Vagina (tissue), 2 donors: ENCODE data around the gene CFI. TPM values are rescaled to one million over a fixed set of nuclear protein-coding genes. Genes with fewer than 3 reads are reported as not detected.
"Not testable (repeated sequence)": the region's sequence is repeated elsewhere in the genome, so short reads cannot be mapped to it uniquely, and the experiment has no call there.

Experiments
- DNase-seq, 2 donors: peaks; one replicate each; pipeline ENCODE4 v3.0.0-alpha.2; 2017; ENCODE audit errors: extremely low spot score in 2 of 2
- H3K27ac ChIP-seq: fragments of 200-600 bp; sonication (generic); one replicate; pipeline ENCODE4 v1.5.1; 2019
- H3K27me3 ChIP-seq: fragments of 200-600 bp; sonication (generic); one replicate; pipeline ENCODE4 v1.5.1; 2019
- H3K36me3 ChIP-seq, 2 donors: fragments of 200-600 bp; sonication (generic); one replicate each; pipeline ENCODE4 v1.5.1; 2017 to 2019
- H3K4me1 ChIP-seq: fragments of 200-600 bp; sonication (generic); one replicate; pipeline ENCODE4 v1.5.1; 2019
- H3K4me3 ChIP-seq, 2 donors: fragments of 200-600 bp; sonication (generic); 1 replicate in 1 of 2; 2 replicates in 1 of 2; pipeline ENCODE4 v1.5.1; 2016 to 2019
- H3K9me3 ChIP-seq: fragments of 200-600 bp; sonication (generic); one replicate; pipeline ENCODE4 v1.5.1; 2019
- CTCF ChIP-seq, 3 experiments: fragments of 450-650 bp in 2 of 3; fragments of 200-600 bp in 1 of 3; sonication (generic) in 1 of 3; IDR thresholded peaks; one replicate each; pipeline ENCODE4 v1.5.1; 2017 to 2019; ENCODE audit warnings: antibody characterized with exemption in 3 of 3, mild to moderate bottlenecking in 2 of 3, moderate library complexity in 2 of 3
- POLR2A ChIP-seq, 2 donors: fragments of 450-650 bp; IDR thresholded peaks; one replicate each; pipeline ENCODE4 v1.6.1; 2017; ENCODE audit warnings: antibody characterized with exemption in 2 of 2, mild to moderate bottlenecking in 2 of 2, moderate library complexity in 2 of 2
- POLR2AphosphoS5 ChIP-seq, 2 donors: sonication (generic); formaldehyde crosslinking; IDR thresholded peaks; one replicate each; pipeline ENCODE4 v1.9.0; 2017; ENCODE audit warnings: antibody characterized with exemption in 2 of 2, mild to moderate bottlenecking in 2 of 2, low read depth in 1 of 2; ENCODE audit not compliant: insufficient read depth in 1 of 2
- intact Hi-C: fragments of 100-400 bp; cut with DNase I; formaldehyde crosslinking; loops from one replicate; pipeline ENCODE4 v1.15.1; 2023
- total RNA-seq: library from RNA; depleted of rRNA; stranded (reverse); fragments of >200 nt; gene quantifications from one replicate; pipeline ENCODE4 v1.2.3, GENCODE V29; 2016

Gene CFI
- total RNA-seq, 1 donor from 2014 or later, result 15.0 TPM

- no peak overlapping the region for H3K27ac ChIP-seq
- H3K4me3 ChIP-seq, result peak overlapping the region in 1 of 2 donors; percentile 14
- no peaks in the 10 kb centered on the region for H3K27me3 ChIP-seq
- DNase-seq, result no peak
- no peaks in the 10 kb centered on the region for H3K4me1 ChIP-seq
- TF ChIP-seq POLR2AphosphoS5 (IDR thresholded peaks at IDR 0.05; ENCODE audit: insufficient read depth in 1 of 2, low read depth in 1 of 2), result no peak
- no peak for TF ChIP-seq CTCF (IDR thresholded peaks at IDR 0.05)
- no peak for TF ChIP-seq POLR2A (IDR thresholded peaks at IDR 0.05)
- H3K36me3 ChIP-seq, result no peaks in the 10 kb centered on the region
- intact Hi-C loops, result no loop called here
- no peaks in the 10 kb centered on the region for H3K9me3 ChIP-seq
Measured at GRCh38 chr4:109801099-109801789, 555 bp downstream of the CFI start.

GRCh38 chr4:109798866-109799265 is 2.9 kb downstream of the CFI start:
- intact Hi-C loops, result no loop called here

GRCh38 chr4:109795059-109795458 is 6.7 kb downstream of the CFI start:
- Histone ChIP-seq H3K36me3 (no peaks in the 10 kb centered on the region), H3K27ac (no peak overlapping the region), H3K4me1 (no peaks in the 10 kb centered on the region), H3K9me3 (no peaks in the 10 kb centered on the region), H3K4me3 (no peak overlapping the region), H3K27me3 (no peaks in the 10 kb centered on the region)
- no peak for TF ChIP-seq POLR2A (IDR thresholded peaks at IDR 0.05)
- no peak for TF ChIP-seq POLR2AphosphoS5 (IDR thresholded peaks at IDR 0.05; ENCODE audit: insufficient read depth in 1 of 2, low read depth in 1 of 2)
- no peak for TF ChIP-seq CTCF (IDR thresholded peaks at IDR 0.05)
- DNase-seq, result no peak
- intact Hi-C loops, result no loop called here

More at GRCh38 chr4:109798866-109799265, 2.9 kb downstream of the CFI start:
- H3K27ac ChIP-seq, result no peak overlapping the region
- H3K36me3 ChIP-seq, result no peaks in the 10 kb centered on the region
- TF ChIP-seq POLR2A (IDR thresholded peaks at IDR 0.05), result no peak
- no peaks in the 10 kb centered on the region for H3K9me3 ChIP-seq
- H3K4me1 ChIP-seq, result no peaks in the 10 kb centered on the region
- H3K27me3 ChIP-seq, result no peaks in the 10 kb centered on the region
- H3K4me3 ChIP-seq, result no peak overlapping the region
- DNase-seq, result no peak

DNA sequence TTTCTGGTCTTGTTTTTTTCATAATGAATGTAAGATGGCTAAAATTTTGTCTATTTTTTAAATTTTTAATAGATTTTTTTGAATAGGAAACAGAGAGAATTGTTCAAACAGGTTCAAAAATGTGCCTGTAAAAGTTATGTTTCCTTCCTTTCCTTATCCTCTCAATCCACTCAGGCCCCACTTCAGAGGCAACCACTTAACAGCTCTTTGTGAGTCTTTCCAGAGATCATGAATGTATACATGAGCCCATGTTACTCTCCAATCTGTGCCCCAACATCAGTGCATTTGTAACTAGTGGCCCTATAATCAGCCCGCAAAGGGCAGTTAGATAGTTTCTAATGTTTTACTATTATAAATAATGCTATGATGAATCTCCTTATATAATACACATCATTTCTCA is 14.0 kb downstream of the CFI start:
- Histone ChIP-seq H3K4me1 (no peaks in the 10 kb centered on the region), H3K9me3 (no peaks in the 10 kb centered on the region), H3K36me3 (no peaks in the 10 kb centered on the region), H3K27ac (no peak overlapping the region), H3K4me3 (no peak overlapping the region), H3K27me3 (no peaks in the 10 kb centered on the region)
- no peak for DNase-seq
- intact Hi-C loops, result no loop called here
- TF ChIP-seq POLR2AphosphoS5 (IDR thresholded peaks at IDR 0.05; ENCODE audit: insufficient read depth in 1 of 2, low read depth in 1 of 2) (no peak), POLR2A (IDR thresholded peaks at IDR 0.05) (no peak), CTCF (IDR thresholded peaks at IDR 0.05) (no peak)

DNA sequence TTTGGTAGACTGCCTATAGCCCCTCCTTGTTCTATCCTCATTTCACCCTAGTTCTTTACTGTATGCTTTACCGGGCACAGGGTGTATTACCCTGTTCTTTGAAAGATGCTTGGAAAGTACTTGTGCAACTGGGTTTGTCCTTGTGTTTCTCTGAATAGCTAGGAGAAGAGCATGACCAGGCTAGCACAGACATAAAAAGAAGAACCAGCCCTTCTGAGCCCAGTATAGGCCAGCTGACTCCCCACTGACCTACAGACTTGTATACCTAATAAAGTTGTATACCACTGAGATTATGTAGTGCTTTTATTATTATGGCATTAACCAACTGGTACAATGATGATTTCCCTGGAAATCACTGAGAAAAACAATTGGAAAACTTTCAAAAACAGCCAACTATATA is 15.0 kb downstream of the CFI start:
- H3K36me3 ChIP-seq, result no peaks in the 10 kb centered on the region
- no peak overlapping the region for H3K4me3 ChIP-seq
- DNase-seq, result no peak
- H3K9me3 ChIP-seq, result no peaks in the 10 kb centered on the region
- H3K4me1 ChIP-seq, result no peaks in the 10 kb centered on the region
- no peak for TF ChIP-seq POLR2A (IDR thresholded peaks at IDR 0.05)
- TF ChIP-seq POLR2AphosphoS5 (IDR thresholded peaks at IDR 0.05; ENCODE audit: insufficient read depth in 1 of 2, low read depth in 1 of 2), result no peak
- intact Hi-C loops, result no loop called here
- no peaks in the 10 kb centered on the region for H3K27me3 ChIP-seq
- no peak overlapping the region for H3K27ac ChIP-seq

DNA sequence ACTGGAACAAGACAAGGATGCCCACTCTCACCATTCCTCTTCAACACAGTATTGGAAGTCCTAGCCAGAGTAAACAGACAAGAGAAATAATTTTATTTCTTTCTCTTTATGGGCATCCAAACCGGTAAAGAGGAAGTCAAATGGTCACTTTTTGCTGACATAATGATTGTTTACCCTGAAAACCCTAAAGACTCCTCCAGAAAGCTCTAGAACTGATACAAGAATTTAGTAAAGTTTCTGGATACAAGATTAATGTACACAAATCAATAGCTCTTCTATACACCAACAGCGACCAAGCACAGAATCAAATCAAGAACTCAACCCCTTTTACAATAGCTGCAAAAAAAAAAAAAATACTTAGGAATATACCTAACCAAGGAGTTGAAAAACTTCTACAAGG is 19.7 kb downstream of the CFI start:
- H3K4me3 ChIP-seq, H3K9me3 ChIP-seq, H3K4me1 ChIP-seq, H3K36me3 ChIP-seq, DNase-seq, intact Hi-C loops, H3K27ac ChIP-seq, H3K27me3 ChIP-seq: not testable (repeated sequence)
